ENCODE data around the gene DGKH.

DNA sequence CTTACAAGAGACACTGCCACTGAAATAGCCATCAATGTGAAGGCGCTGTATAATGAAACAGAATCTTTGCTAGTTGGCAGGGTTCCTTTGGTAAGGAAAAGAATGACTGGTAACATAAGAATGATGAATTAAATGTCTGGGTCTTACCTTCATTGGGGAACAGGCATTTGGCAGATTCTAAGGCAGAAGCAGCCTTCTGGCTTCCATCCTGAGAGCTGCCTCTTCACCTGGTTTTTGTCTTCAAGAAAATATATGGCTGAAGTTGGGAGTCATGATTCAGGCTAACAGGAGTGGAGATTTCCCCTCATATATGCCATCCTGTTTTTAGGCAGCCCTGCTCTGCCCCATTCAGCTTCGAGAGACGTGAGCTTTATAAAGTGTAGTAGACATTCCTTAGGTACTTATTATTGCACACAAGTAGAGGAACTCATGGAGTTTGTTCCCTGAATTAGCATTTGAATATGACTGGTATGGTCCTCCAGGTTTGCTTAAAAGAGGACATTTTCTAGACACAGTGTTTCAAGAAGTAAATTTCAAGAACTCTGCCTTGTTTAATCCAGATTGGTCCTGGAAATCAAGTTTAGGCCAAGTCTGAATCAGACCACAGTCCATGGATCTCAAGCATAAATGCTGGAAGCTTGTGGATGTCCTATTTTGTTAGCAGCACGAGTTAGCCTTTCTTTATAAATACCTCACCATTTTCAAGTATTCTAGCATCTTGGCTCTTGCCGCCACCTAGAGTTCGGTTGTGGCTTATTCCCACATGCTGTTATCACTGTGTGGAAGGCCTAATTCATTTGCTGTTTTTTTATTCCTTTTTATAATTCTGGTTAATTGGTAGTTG is 167.4 kb downstream of the DGKH start:
- TF ChIP-seq REST (IDR thresholded peaks at IDR 0.05; ENCODE audit: borderline replicate concordance) (no peak), POLR2AphosphoS5 (IDR thresholded peaks at IDR 0.05) (no peak), EZH2 (IDR thresholded peaks at IDR 0.05; ENCODE audit: borderline replicate concordance, insufficient read depth, low read length, poor library complexity, severe bottlenecking) (no peak), RAD21 (conservative IDR thresholded peaks at IDR 0.05) (peak; percentile 74), EP300 (conservative IDR thresholded peaks at IDR 0.05; ENCODE audit: poor library complexity, severe bottlenecking) (no peak), MXI1 (conservative IDR thresholded peaks at IDR 0.05; ENCODE audit: poor library complexity, severe bottlenecking) (no peak), TAF1 (IDR thresholded peaks at IDR 0.05; ENCODE audit: low read depth) (no peak), SMC3 (conservative IDR thresholded peaks at IDR 0.05; ENCODE audit: poor library complexity) (peak; percentile 65)
- TF ChIP-seq, protein P1, sequence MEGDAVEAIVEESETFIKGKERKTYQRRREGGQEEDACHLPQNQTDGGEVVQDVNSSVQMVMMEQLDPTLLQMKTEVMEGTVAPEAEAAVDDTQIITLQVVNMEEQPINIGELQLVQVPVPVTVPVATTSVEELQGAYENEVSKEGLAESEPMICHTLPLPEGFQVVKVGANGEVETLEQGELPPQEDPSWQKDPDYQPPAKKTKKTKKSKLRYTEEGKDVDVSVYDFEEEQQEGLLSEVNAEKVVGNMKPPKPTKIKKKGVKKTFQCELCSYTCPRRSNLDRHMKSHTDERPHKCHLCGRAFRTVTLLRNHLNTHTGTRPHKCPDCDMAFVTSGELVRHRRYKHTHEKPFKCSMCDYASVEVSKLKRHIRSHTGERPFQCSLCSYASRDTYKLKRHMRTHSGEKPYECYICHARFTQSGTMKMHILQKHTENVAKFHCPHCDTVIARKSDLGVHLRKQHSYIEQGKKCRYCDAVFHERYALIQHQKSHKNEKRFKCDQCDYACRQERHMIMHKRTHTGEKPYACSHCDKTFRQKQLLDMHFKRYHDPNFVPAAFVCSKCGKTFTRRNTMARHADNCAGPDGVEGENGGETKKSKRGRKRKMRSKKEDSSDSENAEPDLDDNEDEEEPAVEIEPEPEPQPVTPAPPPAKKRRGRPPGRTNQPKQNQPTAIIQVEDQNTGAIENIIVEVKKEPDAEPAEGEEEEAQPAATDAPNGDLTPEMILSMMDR (IDR thresholded peaks at IDR 0.05; ENCODE audit: poor library complexity, severe bottlenecking) = peak; percentile 77

Measured in neural cell (in vitro differentiated cells).